Esophagus squamous epithelium (tissue), 5 donors: ENCODE measurements around the gene GRIPAP1. TPM values are rescaled to one million over a fixed set of nuclear protein-coding genes. Genes with fewer than 3 reads are reported as not detected.

Experiments used
- DNase-seq: peaks from one replicate; lab custom pipeline; 2025; lab: John Stamatoyannopoulos, UW
- H3K27ac ChIP-seq, 4 donors: fragments of 200-600 bp; sonication (generic); one replicate each; pipeline ENCODE4 v1.5.1; 2016 to 2019; ENCODE audit warnings: mild to moderate bottlenecking in 1 of 4
- H3K27me3 ChIP-seq, 4 donors: fragments of 200-600 bp; sonication (generic); 1 replicate in 3 of 4; 2 replicates in 1 of 4; pipeline versions ENCODE4 v1.5.1 to v1.6.0; 2017 to 2021; ENCODE audit warnings: antibody characterized with exemption in 1 of 4
- H3K36me3 ChIP-seq, 3 donors: fragments of 200-600 bp; sonication (generic); one replicate each; pipeline ENCODE4 v1.5.1; 2016 to 2019
- H3K4me1 ChIP-seq, 3 donors: fragments of 200-600 bp; sonication (generic); one replicate each; pipeline ENCODE4 v1.5.1; 2017 to 2019
- H3K4me3 ChIP-seq, 4 donors: fragments of 200-600 bp; sonication (generic); 1 replicate in 3 of 4; 2 replicates in 1 of 4; pipeline ENCODE4 v1.5.1; 2016 to 2019; ENCODE audit warnings: mild to moderate bottlenecking in 2 of 4, moderate library complexity in 1 of 4
- H3K9me3 ChIP-seq, 3 donors: fragments of 200-600 bp; sonication (generic); one replicate each; pipeline ENCODE4 v1.5.1; 2016 to 2019
- CTCF ChIP-seq, 6 experiments: fragments of 450-650 bp in 4 of 6; fragments of 200-600 bp in 2 of 6; sonication (generic) in 2 of 6; IDR thresholded peaks; one replicate each; pipeline ENCODE4 v1.5.1; 2016 to 2019; ENCODE audit warnings: antibody characterized with exemption in 6 of 6, mild to moderate bottlenecking in 4 of 6, moderate library complexity in 4 of 6
- POLR2A ChIP-seq, 4 donors: fragments of 450-650 bp; IDR thresholded peaks; one replicate each; pipeline ENCODE4 v1.6.1; 2017; ENCODE audit warnings: antibody characterized with exemption in 4 of 4, mild to moderate bottlenecking in 4 of 4, moderate library complexity in 3 of 4
- WGBS, 2 donors: methylation state at CpG; one replicate each; pipeline ENCODE4 v1.1.5; 2018; 5-methylcytosine and 5-hydroxymethylcytosine counted together
- intact Hi-C: fragments of 100-400 bp; cut with DNase I; formaldehyde crosslinking; loops from one replicate; pipeline ENCODE4 v1.15.0; 2022
- total RNA-seq, 4 donors: library from RNA; depleted of rRNA; stranded (reverse); fragments of >200 nt; gene quantifications; one replicate each; pipeline ENCODE4 v1.1.0, GENCODE V29; 2016
- donor health status: DM: yes; HTN: yes; CAD: no.

The GRIPAP1 gene
- total RNA-seq, 4 donors from 2014 or later: 15.4 to 28.4 (median 22.9) TPM

DNA sequence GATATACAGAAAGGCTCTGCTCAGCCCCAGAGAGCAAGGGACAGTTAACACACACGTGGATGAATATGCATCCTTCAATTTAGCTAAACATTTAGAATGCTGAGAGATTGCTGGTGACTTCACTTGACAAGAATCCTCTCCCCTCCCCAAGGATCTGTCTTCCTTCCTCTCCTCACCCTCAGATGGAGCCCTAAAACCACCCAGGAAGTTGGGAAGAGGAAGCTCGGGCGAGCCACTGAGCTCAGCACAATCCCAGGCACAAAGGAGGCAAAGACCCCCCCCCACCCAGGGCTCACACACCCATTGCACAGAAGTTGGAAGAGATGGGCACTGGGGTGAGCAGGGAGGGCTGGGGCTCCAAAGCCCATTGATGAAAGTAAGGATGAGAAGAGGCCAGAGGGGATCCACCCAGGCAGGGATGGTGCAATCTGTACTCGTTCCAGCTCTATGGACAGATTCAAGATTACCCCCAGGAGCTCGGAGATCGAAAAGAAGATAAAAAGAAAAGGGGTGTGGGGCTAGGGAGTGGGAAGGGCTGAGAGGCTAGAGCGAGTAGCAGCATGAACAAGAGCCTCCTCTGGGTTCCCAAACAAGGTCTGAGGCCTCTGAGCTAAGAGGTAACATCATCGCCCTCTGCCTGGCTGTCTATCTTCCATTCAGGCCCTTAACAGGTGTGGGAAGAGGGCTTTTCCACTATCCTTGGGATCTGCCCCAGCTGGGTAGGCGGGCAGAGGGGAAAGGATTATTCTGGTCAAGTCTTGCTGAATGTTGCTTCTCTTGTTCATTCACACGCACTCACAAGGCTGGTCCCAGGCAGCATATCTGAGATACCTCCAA, 39.9 kb upstream of the GRIPAP1 start:
- Histone ChIP-seq H3K27me3 (no peaks in the 10 kb centered on the region), H3K27ac (peak overlapping the region; percentile 98 to 99 (median 98)), H3K36me3 (peaks cover 8 to 26% (median 10%) of the 10 kb centered on the region in 3 donors), H3K4me1 (peaks cover 3 to 40% (median 20%) of the 10 kb centered on the region in 3 donors), H3K9me3 (no peaks in the 10 kb centered on the region), H3K4me3 (peak overlapping the region; percentile 74 to 83 (median 79))
- DNase-seq: no peak
- intact Hi-C loops: no loop called here
- WGBS, 2 donors: 0 to 15% methylated on average over 5 to 10 of the region's 10 CpGs
- TF ChIP-seq CTCF (IDR thresholded peaks at IDR 0.05): no peak
- no peak for TF ChIP-seq POLR2A (IDR thresholded peaks at IDR 0.05)

GRCh38 chrX:49040376-49040955, 38.4 kb upstream of the GRIPAP1 start:
- intact Hi-C loops: no loop called here
- H3K4me1 ChIP-seq: peaks cover 3 to 40% (median 20%) of the 10 kb centered on the region in 3 donors
- 15 to 62% methylated on average over 7 of the region's 7 CpGs for WGBS, 2 donors
- H3K27ac ChIP-seq: peak overlapping the region; percentile 70 to 99 (median 98)
- H3K4me3 ChIP-seq: peak overlapping the region in 3 of 4 donors; percentile 25 to 83 (median 82)
- no peaks in the 10 kb centered on the region for H3K9me3 ChIP-seq
- DNase-seq: no peak
- H3K27me3 ChIP-seq: no peaks in the 10 kb centered on the region
- TF ChIP-seq POLR2A (IDR thresholded peaks at IDR 0.05) (no peak), CTCF (IDR thresholded peaks at IDR 0.05) (no peak)
- H3K36me3 ChIP-seq: peaks cover 8 to 41% (median 10%) of the 10 kb centered on the region in 3 donors

DNA sequence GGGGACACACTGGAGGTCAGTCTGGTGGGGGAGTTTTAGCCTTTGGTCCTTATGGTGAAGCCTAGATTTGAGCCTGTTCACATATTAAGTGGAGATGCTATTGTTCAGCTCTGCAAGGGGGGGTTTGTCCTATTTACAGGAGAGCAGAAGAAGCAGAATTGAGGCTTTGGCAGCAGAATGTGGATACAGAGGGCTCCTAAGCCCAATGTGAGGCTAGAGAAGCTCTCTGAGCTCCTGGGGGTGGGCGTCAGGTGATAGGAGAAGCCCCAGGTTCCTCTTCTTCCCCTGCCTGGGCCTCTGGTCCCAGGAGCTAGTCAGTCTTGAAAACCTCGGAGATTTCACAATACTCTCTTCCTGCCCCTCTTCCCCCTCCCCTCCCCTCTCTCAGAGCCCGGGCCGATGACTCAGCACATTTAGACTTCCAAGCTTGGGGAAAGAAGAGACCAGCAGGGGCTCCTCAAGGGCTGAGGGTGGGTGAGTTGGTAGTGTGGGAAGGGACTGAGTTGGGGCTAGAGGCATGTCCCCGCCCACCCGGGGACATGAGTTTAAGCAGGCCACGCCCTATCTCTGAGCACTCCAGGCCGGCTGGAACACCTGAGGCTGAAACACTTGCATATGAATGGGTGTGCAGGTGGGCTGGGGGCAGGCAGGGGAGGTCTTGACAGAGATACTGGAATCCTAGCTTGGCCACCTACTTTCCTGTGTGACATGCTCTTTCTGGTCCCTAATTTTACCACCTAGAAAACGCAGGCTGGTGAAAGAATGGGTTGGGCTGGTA, 37.7 kb upstream of the GRIPAP1 start:
- Histone ChIP-seq H3K27ac (peak overlapping the region; percentile 70 to 99 (median 98)), H3K36me3 (peaks cover 8 to 45% (median 10%) of the 10 kb centered on the region in 3 donors), H3K4me1 (peaks cover 3 to 40% (median 20%) of the 10 kb centered on the region in 3 donors), H3K9me3 (no peaks in the 10 kb centered on the region), H3K4me3 (peak overlapping the region in 3 of 4 donors; percentile 25 to 83 (median 82)), H3K27me3 (no peaks in the 10 kb centered on the region)
- 0 to 20% methylated on average over 1 to 7 of the region's 9 CpGs for WGBS, 2 donors
- DNase-seq: no peak
- intact Hi-C loops: no loop called here
- TF ChIP-seq CTCF (IDR thresholded peaks at IDR 0.05) (no peak), POLR2A (IDR thresholded peaks at IDR 0.05) (peak in 1 of 4 donors; percentile 18)

DNA sequence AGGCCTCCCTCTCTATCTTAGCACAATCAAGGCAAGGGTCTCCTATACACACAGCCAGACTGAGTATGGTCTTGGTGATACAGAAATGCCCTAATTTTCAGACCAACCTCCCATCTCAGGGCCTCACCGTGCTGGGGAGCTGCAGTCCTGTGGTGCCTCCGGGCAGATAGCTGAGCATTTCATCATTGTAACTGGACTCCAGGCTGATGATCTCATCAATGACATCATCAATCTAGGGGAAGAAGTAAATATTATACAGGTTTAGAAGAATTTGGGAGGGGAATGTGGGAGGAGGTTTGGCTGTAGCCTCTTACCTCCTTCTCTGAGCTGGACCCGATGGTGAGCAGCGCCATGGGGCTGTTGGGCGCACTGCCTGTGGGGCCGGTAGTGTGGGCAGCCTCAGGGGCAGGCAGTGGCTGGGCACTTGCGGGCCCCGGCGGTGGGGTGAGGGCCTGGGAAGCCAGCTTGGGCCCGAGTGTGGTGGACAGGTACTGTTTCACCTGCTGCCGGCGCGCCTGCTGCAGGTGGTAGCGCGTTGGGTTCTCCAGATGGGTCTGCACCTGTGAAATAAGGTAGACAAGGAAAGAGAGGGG, 35.9 kb upstream of the GRIPAP1 start:
- H3K27ac ChIP-seq: peak overlapping the region in 1 of 4 donors; percentile 99
- no peaks in the 10 kb centered on the region for H3K9me3 ChIP-seq
- DNase-seq: no peak
- no peaks in the 10 kb centered on the region for H3K27me3 ChIP-seq
- TF ChIP-seq CTCF (IDR thresholded peaks at IDR 0.05) (no peak), POLR2A (IDR thresholded peaks at IDR 0.05) (no peak)
- WGBS, 2 donors: 98% methylated on average over 5 of the region's 15 CpGs; no CpG with 5 or more reads in 1 of the 2 donors
- intact Hi-C loops: no loop called here
- peaks cover 12 to 63% (median 17%) of the 10 kb centered on the region in 3 donors for H3K36me3 ChIP-seq
- H3K4me3 ChIP-seq: no peak overlapping the region
- peaks cover 3 to 35% (median 17%) of the 10 kb centered on the region in 3 donors for H3K4me1 ChIP-seq
